H1 (cell line): ENCODE measurements around the gene GGA2. TPM values are rescaled to one million over a fixed set of nuclear protein-coding genes. Genes with fewer than 3 reads are reported as not detected.

ENCODE experiments used
- CTCF ChIA-PET: fragments of 300-600 bp; sonication (Branson Sonifier 250); formaldehyde crosslinking; loops from one replicate; lab custom pipeline; 2021; ENCODE audit not compliant: partially characterized antibody; lab: Charles Lee
- POLR2A ChIA-PET: fragments of 300-600 bp; sonication (Branson Sonifier 250); formaldehyde crosslinking; loops from one replicate; lab custom pipeline; 2021; ENCODE audit warnings: inconsistent platforms; ENCODE audit not compliant: partially characterized antibody; lab: Charles Lee
- DNase-seq, 2 experiments: peaks; one replicate each; pipeline versions ENCODE4 v3.0.0 to v3.0.0-alpha.2; 2010 to 2022; ENCODE audit warnings: low spot score in 2 of 2, low read depth in 1 of 2, mixed read lengths in 1 of 2
- FAIRE-seq: peaks from 2 replicates; lab custom pipeline; 2011; peaks lifted over from hg19 to GRCh38; lab: Jason Lieb, UNC
- H2AFZ ChIP-seq: 2 replicates; pipeline ENCODE4 v1.8.1; 2012; ENCODE audit warnings: low read length, inconsistent platforms
- H2AK5ac ChIP-seq: 2 replicates; pipeline ENCODE4 v1.6.1; 2013; ENCODE audit warnings: low read depth, low read length
- H2BK120ac ChIP-seq: replicated peaks from 2 replicates; pipeline ENCODE3; 2013; ENCODE audit warnings: low read depth, low read length, inconsistent platforms
- H2BK12ac ChIP-seq: 2 replicates; pipeline ENCODE4 v1.6.1; 2013; ENCODE audit warnings: low read depth, low read length
- H2BK15ac ChIP-seq: 2 replicates; pipeline ENCODE4 v1.6.1; 2013; ENCODE audit warnings: low read length
- H2BK20ac ChIP-seq: 2 replicates; pipeline ENCODE4 v1.6.1; 2013; ENCODE audit warnings: low read length
- H2BK5ac ChIP-seq: 2 replicates; pipeline ENCODE4 v1.6.1; 2013; ENCODE audit warnings: low read depth, low read length
- H3K14ac ChIP-seq: 2 replicates; pipeline ENCODE4 v1.6.1; 2013; ENCODE audit warnings: inconsistent platforms; ENCODE audit not compliant: insufficient read length
- H3K18ac ChIP-seq: 2 replicates; pipeline ENCODE4 v1.6.1; 2013; ENCODE audit warnings: low read length; ENCODE audit errors: extremely low read depth
- H3K23ac ChIP-seq: 2 replicates; pipeline ENCODE4 v1.6.1; 2013; ENCODE audit warnings: inconsistent platforms; ENCODE audit not compliant: insufficient read length
- H3K23me2 ChIP-seq: 2 replicates; pipeline ENCODE4 v1.6.1; 2013; ENCODE audit warnings: low read depth, low read length
- H3K27ac ChIP-seq: 2 replicates; pipeline ENCODE4 v1.6.1; 2011; ENCODE audit warnings: low read depth, low read length, inconsistent platforms
- H3K27me3 ChIP-seq, 4 experiments: replicated peaks in 1 of 4; 1 replicate in 1 of 4; 2 replicates in 3 of 4; pipeline versions ENCODE4 v1.6.1 to v1.8.1; 2011 to 2013; ENCODE audit warnings: low read length in 3 of 4, mild to moderate bottlenecking in 3 of 4, inconsistent platforms in 2 of 4, mixed read lengths in 2 of 4, moderate library complexity in 1 of 4; ENCODE audit not compliant: control insufficient read depth in 3 of 4, insufficient read depth in 3 of 4; ENCODE audit errors: extremely low read depth in 1 of 4
- H3K36me3 ChIP-seq, 4 experiments: 2 replicates each; pipeline versions ENCODE4 v1.6.1 to v1.8.1; 2011 to 2013; ENCODE audit warnings: mild to moderate bottlenecking in 4 of 4, low read length in 3 of 4, moderate library complexity in 2 of 4, control low read depth in 1 of 4, inconsistent platforms in 1 of 4; ENCODE audit not compliant: insufficient read depth in 4 of 4, control insufficient read depth in 2 of 4
- H3K4ac ChIP-seq: replicated peaks from 2 replicates; pipeline ENCODE3; 2013; ENCODE audit warnings: low read length, low read depth, mixed read lengths, inconsistent platforms; ENCODE audit not compliant: insufficient read length
- H3K4me1 ChIP-seq, 4 experiments: replicated peaks in 1 of 4; 1 replicate in 1 of 4; 2 replicates in 3 of 4; pipeline versions ENCODE4 v1.6.1 to v1.8.1; 2011 to 2013; ENCODE audit warnings: low read length in 3 of 4, inconsistent platforms in 2 of 4, mixed read lengths in 1 of 4; ENCODE audit not compliant: insufficient read depth in 4 of 4, control insufficient read depth in 3 of 4
- H3K4me2 ChIP-seq, 2 experiments: 2 replicates each; pipeline versions ENCODE4 v1.6.1 to v1.8.1; 2011 to 2013; ENCODE audit warnings: low read depth in 2 of 2, low read length in 2 of 2, control low read depth in 1 of 2, inconsistent platforms in 1 of 2, mild to moderate bottlenecking in 1 of 2; ENCODE audit not compliant: insufficient read depth in 1 of 2
- H3K4me3 ChIP-seq, 4 experiments: fragments of 200-600, 300-600 bp in 1 of 4; sonication (generic), shearing (Covaris generic), sonication (Bioruptor Twin) in 1 of 4; 2 replicates each; pipeline versions ENCODE4 v1.5.1 to v1.8.1; 2011 to 2016; ENCODE audit warnings: low read length in 4 of 4, low read depth in 3 of 4, control low read depth in 2 of 4, inconsistent platforms in 2 of 4, mild to moderate bottlenecking in 2 of 4, mixed read lengths in 1 of 4, moderate library complexity in 1 of 4; ENCODE audit not compliant: insufficient read depth in 2 of 4; ENCODE audit errors: extremely low read depth in 1 of 4
- H3K56ac ChIP-seq: replicated peaks from 2 replicates; pipeline ENCODE3; 2013; ENCODE audit warnings: low read depth, mild to moderate bottlenecking, mixed read lengths, low read length, inconsistent platforms; ENCODE audit not compliant: insufficient read length
- H3K79me1 ChIP-seq: 2 replicates; pipeline ENCODE4 v1.6.1; 2013; ENCODE audit warnings: low read depth, low read length, control low read depth
- H3K79me2 ChIP-seq, 2 experiments: 2 replicates each; pipeline versions ENCODE4 v1.6.1 to v1.8.1; 2012 to 2013; ENCODE audit warnings: low read length in 2 of 2, mild to moderate bottlenecking in 2 of 2, inconsistent platforms in 1 of 2; ENCODE audit not compliant: insufficient read depth in 2 of 2, control insufficient read depth in 1 of 2
- H3K9ac ChIP-seq, 4 experiments: replicated peaks in 1 of 4; 1 replicate in 1 of 4; 2 replicates in 3 of 4; pipeline versions ENCODE4 v1.6.1 to v1.8.1; 2011 to 2013; ENCODE audit warnings: low read depth in 3 of 4, low read length in 3 of 4, control low read depth in 2 of 4, mild to moderate bottlenecking in 2 of 4, moderate library complexity in 2 of 4, inconsistent platforms in 1 of 4; ENCODE audit errors: extremely low read depth in 1 of 4
- H3K9me3 ChIP-seq, 2 experiments: 2 replicates each; pipeline versions ENCODE4 v1.6.1 to v1.8.1; 2012 to 2013; ENCODE audit warnings: mild to moderate bottlenecking in 2 of 2, moderate library complexity in 2 of 2, control low read depth in 1 of 2, inconsistent platforms in 1 of 2, low read depth in 1 of 2, low read length in 1 of 2, mixed read lengths in 1 of 2; ENCODE audit not compliant: insufficient read depth in 2 of 2
- H4K20me1 ChIP-seq, 2 experiments: replicated peaks in 1 of 2; 2 replicates each; pipeline versions ENCODE3 to v1.8.1; 2011 to 2013; ENCODE audit warnings: inconsistent platforms in 2 of 2, low read length in 2 of 2, mild to moderate bottlenecking in 1 of 2; ENCODE audit not compliant: insufficient read depth in 2 of 2, control insufficient read depth in 1 of 2
- H4K5ac ChIP-seq: 2 replicates; pipeline ENCODE4 v1.6.1; 2013; ENCODE audit warnings: low read length, low read depth, mixed read lengths, inconsistent platforms; ENCODE audit not compliant: insufficient read length
- H4K8ac ChIP-seq: 2 replicates; pipeline ENCODE4 v1.8.0; 2013; ENCODE audit warnings: mild to moderate bottlenecking, moderate library complexity, low read length, inconsistent platforms; ENCODE audit not compliant: insufficient read depth; ENCODE audit errors: extremely low read depth
- H4K91ac ChIP-seq: replicated peaks from 2 replicates; pipeline ENCODE3; 2013; ENCODE audit warnings: low read length, mixed read lengths, inconsistent platforms; ENCODE audit not compliant: insufficient read length
- BACH1 ChIP-seq: IDR thresholded peaks from 2 replicates; pipeline ENCODE4 v1.6.1; 2012; ENCODE audit warnings: low read length, improper control_type of control experiment
- BCL11A ChIP-seq, 2 experiments: IDR thresholded peaks; one replicate each; pipeline ENCODE4 v1.6.1; 2011; ENCODE audit warnings: low read depth in 2 of 2, low read length in 2 of 2, mild to moderate bottlenecking in 2 of 2
- BRCA1 ChIP-seq: IDR thresholded peaks from 2 replicates; pipeline ENCODE4 v1.6.1; 2012; ENCODE audit warnings: low read depth, low read length, improper control_type of control experiment
- CREB1 ChIP-seq: IDR thresholded peaks from 2 replicates; pipeline ENCODE4 v1.6.1; 2012; ENCODE audit warnings: inconsistent platforms
- FOSL1 ChIP-seq: IDR thresholded peaks from 2 replicates; pipeline ENCODE4 v1.6.1; 2011; ENCODE audit warnings: mild to moderate bottlenecking, low read depth, low read length, moderate library complexity; ENCODE audit not compliant: insufficient read depth
- GABPA ChIP-seq: IDR thresholded peaks from 2 replicates; pipeline ENCODE4 v1.6.1; 2011; ENCODE audit warnings: mild to moderate bottlenecking, low read length, moderate library complexity, borderline replicate concordance; ENCODE audit not compliant: insufficient read depth
- GTF2F1 ChIP-seq: IDR thresholded peaks from 2 replicates; pipeline ENCODE4 v1.6.1; 2012; ENCODE audit warnings: low read depth, low read length, improper control_type of control experiment, borderline replicate concordance
- KDM1A ChIP-seq: fragments of 200-600, 300-600 bp; sonication (generic); IDR thresholded peaks from 2 replicates; pipeline ENCODE4 v1.7.1; 2016; ENCODE audit warnings: mild to moderate bottlenecking, low read length, borderline replicate concordance
- MAX ChIP-seq: IDR thresholded peaks from 2 replicates; pipeline ENCODE4 v1.6.1; 2012; ENCODE audit warnings: inconsistent platforms
- NANOG ChIP-seq: IDR thresholded peaks from 2 replicates; pipeline ENCODE4 v1.6.1; 2011; ENCODE audit warnings: low read length, low read depth, mild to moderate bottlenecking, inconsistent platforms; ENCODE audit not compliant: insufficient read depth, poor library complexity, severe bottlenecking
- RBBP5 ChIP-seq: IDR thresholded peaks from 2 replicates; pipeline ENCODE4 v1.7.1; 2012; ENCODE audit warnings: low read depth, mild to moderate bottlenecking, inconsistent platforms, low read length, moderate library complexity, borderline replicate concordance
- SIN3A ChIP-seq, 2 experiments: IDR thresholded peaks in 1 of 2; conservative IDR thresholded peaks in 1 of 2; 2 replicates each; pipeline ENCODE4 v1.6.1; 2011 to 2012; ENCODE audit warnings: low read length in 2 of 2, improper control_type of control experiment in 1 of 2, low read depth in 1 of 2, mild to moderate bottlenecking in 1 of 2
- TAF7 ChIP-seq: optimal IDR thresholded peaks from 2 replicates; pipeline ENCODE3; 2011; ENCODE audit warnings: low read depth, mild to moderate bottlenecking, inconsistent platforms, low read length, moderate library complexity, borderline replicate concordance
- TEAD4 ChIP-seq: IDR thresholded peaks from 2 replicates; pipeline ENCODE4 v1.6.1; 2012; ENCODE audit warnings: low read depth, low read length, inconsistent platforms, mixed read lengths
- WGBS, 2 experiments: shearing (Covaris generic) in 1 of 2; methylation state at CpG; one replicate each; pipeline versions ENCODE4 v1.1.6 to v1.1.7; 2013 to 2015; ENCODE audit warnings: low lambda C conversion rate in 2 of 2, mixed read lengths in 2 of 2, inconsistent platforms in 1 of 2, low coverage in 1 of 2, missing lambda C conversion rate in 1 of 2; ENCODE audit not compliant: insufficient replicate concordance in 2 of 2, insufficient coverage in 1 of 2, insufficient read length in 1 of 2; ENCODE audit errors: extremely low coverage in 1 of 2, missing lambda C conversion rate in 1 of 2; 5-methylcytosine and 5-hydroxymethylcytosine counted together
- polyA plus RNA-seq, 7 experiments: library from polyadenylated mRNA; depleted of rRNA in 3 of 7; stranded (reverse) in 5 of 7; unstranded in 2 of 7; fragments of >200 nt in 5 of 7; fragments of 200-250 nt in 2 of 7; gene quantifications; 1 replicate in 5 of 7; 2 replicates in 1 of 7; 4 replicates in 1 of 7; pipeline versions ENCODE4 v1.2.1 to v1.2.3, GENCODE V29; 2011 to 2013; ENCODE audit warnings: missing spikeins in 2 of 7, mixed read lengths in 2 of 7
- total RNA-seq: library from RNA; stranded (reverse); fragmentation: NEBNext Ultra II Directional; extraction: Animal tissue kit (Norgen Biotek cat#: 25700); gene quantifications from 2 replicates; pipeline ENCODE4 v1.2.1, GENCODE V29; 2021

The GGA2 gene
- total and polyA plus RNA-seq, 2 of the 8 experiments (the other 6 are each of a cell fraction or from before 2014, with no cell fraction given), result 65.8 to 114 TPM

GRCh38 chr16:23524886-23525285 is 14.6 kb upstream of the GGA2 start:
- H3K27me3 ChIP-seq, result no peaks in the 10 kb centered on the region
- no peak overlapping the region for H2AFZ ChIP-seq
- WGBS, 2 experiments, result 89% methylated on average over 3 of the region's 3 CpGs; no CpG with 5 or more reads in 1 of the 2 experiments
- no peak overlapping the region for H3K23ac ChIP-seq
- FAIRE-seq, result no peak
- H3K4me1 ChIP-seq, result no peaks in the 10 kb centered on the region
- H3K9ac ChIP-seq, result no peak overlapping the region
- no peak overlapping the region for H3K4ac ChIP-seq
- no peak overlapping the region for H2BK5ac ChIP-seq
- H4K8ac ChIP-seq, result no peak overlapping the region
- no peak overlapping the region for H4K5ac ChIP-seq
- H3K4me2 ChIP-seq, result no peak overlapping the region
- no peak overlapping the region for H2BK20ac ChIP-seq
- ChIA-PET CTCF (interaction anchor here (1.0 to 1.4 kb wide), 2 partner anchors 9 to 10 kb away, joined by 3 to 5 read pairs; no protein-coding TSS in a partner anchor), POLR2A (no interaction called here)
- H3K36me3 ChIP-seq, result peaks cover 26 to 56% (median 53%) of the 10 kb centered on the region in 4 experiments
- H3K9me3 ChIP-seq, result no peaks in the 10 kb centered on the region
- no peak overlapping the region for H2BK15ac ChIP-seq
- no peak overlapping the region for H3K27ac ChIP-seq
- DNase-seq, result no peak
- peaks cover 2 to 4% of the 10 kb centered on the region in 2 experiments for H4K20me1 ChIP-seq
- H2BK12ac ChIP-seq, result no peak overlapping the region
- H2AK5ac ChIP-seq, result no peak overlapping the region
- no peaks in the 10 kb centered on the region for H3K79me2 ChIP-seq
- no peak overlapping the region for H3K14ac ChIP-seq
- no peak overlapping the region for H3K18ac ChIP-seq
- H3K4me3 ChIP-seq, result no peak overlapping the region
- H4K91ac ChIP-seq, result no peak overlapping the region
- H3K23me2 ChIP-seq, result no peaks in the 10 kb centered on the region
- H2BK120ac ChIP-seq, result no peak overlapping the region
- no peak overlapping the region for H3K56ac ChIP-seq
- H3K79me1 ChIP-seq, result no peaks in the 10 kb centered on the region
- no peak for TF ChIP-seq BCL11A (IDR thresholded peaks at IDR 0.05; ENCODE audit: low read depth in 2 of 2, low read length in 2 of 2)
- no peak for TF ChIP-seq RBBP5
- TF ChIP-seq BRCA1, result no peak
- no peak for TF ChIP-seq NANOG
- TF ChIP-seq GABPA, result no peak
- TF ChIP-seq BACH1, result no peak
- TF ChIP-seq CREB1, result no peak
- TF ChIP-seq KDM1A, result no peak
- TF ChIP-seq GTF2F1, result no peak
- TF ChIP-seq MAX, result no peak
- no peak for TF ChIP-seq TEAD4
- TF ChIP-seq FOSL1, result no peak
- TF ChIP-seq TAF7, result no peak
- TF ChIP-seq SIN3A (conservative IDR thresholded peaks at IDR 0.05 in 1 of 2, IDR thresholded peaks at IDR 0.05 in 1 of 2; ENCODE audit: low read depth in 1 of 2, low read length in 2 of 2), result no peak
